ENCODE results near the gene FASN.

Gene FASN

GRCh38 chr17:82101301-82101715 lies 3.3 kb upstream of the FASN start:
- no peak for DNase-seq (ENCODE audit: low read depth)

- DNase-seq (ENCODE audit: low read depth) = no peak
Observed at GRCh38 chr17:82100502-82101298, 2.7 kb upstream of the FASN start.

- DNase-seq (ENCODE audit: low read depth) = no peak
Observed at GRCh38 chr17:82098939-82099763, 1.1 kb upstream of the FASN start.

- DNase-seq (ENCODE audit: low read depth) = no peak
Observed at GRCh38 chr17:82097919-82098168, 192 bp downstream of the FASN start.

GRCh38 chr17:82097184-82097918 lies 685 bp downstream of the FASN start:
- DNase-seq (ENCODE audit: low read depth) = peak; percentile 32

- DNase-seq (ENCODE audit: low read depth) = no peak
Observed at GRCh38 chr17:82096709-82097183, 1.3 kb downstream of the FASN start.

- no peak for DNase-seq (ENCODE audit: low read depth)
Observed at GRCh38 chr17:82095777-82096708, 2.0 kb downstream of the FASN start.

- DNase-seq (ENCODE audit: low read depth) = no peak
Observed at GRCh38 chr17:82094931-82095776, 2.9 kb downstream of the FASN start.

GRCh38 chr17:82092995-82093751 lies 4.9 kb downstream of the FASN start:
- no peak for DNase-seq (ENCODE audit: low read depth)

GRCh38 chr17:82092628-82092994 lies 5.4 kb downstream of the FASN start:
- DNase-seq (ENCODE audit: low read depth) = no peak

- no peak for DNase-seq (ENCODE audit: low read depth)
Observed at GRCh38 chr17:82092094-82092586, 5.9 kb downstream of the FASN start.

- DNase-seq (ENCODE audit: low read depth) = no peak
Observed at GRCh38 chr17:82091264-82092066, 6.6 kb downstream of the FASN start.

- DNase-seq (ENCODE audit: low read depth) = no peak
Observed at GRCh38 chr17:82090549-82091263, 7.3 kb downstream of the FASN start.

- no peak for DNase-seq (ENCODE audit: low read depth)
Observed at GRCh38 chr17:82089723-82090548, 8.1 kb downstream of the FASN start.

- DNase-seq (ENCODE audit: low read depth) = no peak
Observed at GRCh38 chr17:82088838-82089722, 9.0 kb downstream of the FASN start.
